ENCODE measurements around the gene CHMP4A.
A peak's percentile ranks its signal among the peaks of the same experiment; 100 is the strongest.

The CHMP4A gene

DNA sequence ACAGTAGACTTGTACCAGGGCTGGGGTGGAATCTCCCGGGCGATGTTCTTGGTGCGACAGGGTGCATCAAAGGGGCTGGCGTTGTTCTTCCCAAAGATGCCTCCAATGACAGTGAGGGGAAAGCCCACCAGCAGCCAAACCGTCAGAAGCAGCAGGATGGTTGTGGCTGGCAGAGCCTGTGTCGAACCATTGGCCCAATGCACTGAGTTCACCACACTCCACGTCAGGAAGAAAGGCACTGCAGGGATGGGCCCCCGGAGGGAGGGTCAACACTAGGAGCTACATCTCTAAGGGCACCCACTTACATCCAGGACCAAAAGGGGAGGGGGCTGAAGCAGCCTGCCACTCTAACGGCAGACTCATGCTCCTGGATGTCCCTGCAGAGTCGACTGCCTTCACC lies 22.9 kb downstream of the CHMP4A start:
- no peak for DNase-seq (ENCODE audit: low read depth)
- TF ChIP-seq, protein P1, sequence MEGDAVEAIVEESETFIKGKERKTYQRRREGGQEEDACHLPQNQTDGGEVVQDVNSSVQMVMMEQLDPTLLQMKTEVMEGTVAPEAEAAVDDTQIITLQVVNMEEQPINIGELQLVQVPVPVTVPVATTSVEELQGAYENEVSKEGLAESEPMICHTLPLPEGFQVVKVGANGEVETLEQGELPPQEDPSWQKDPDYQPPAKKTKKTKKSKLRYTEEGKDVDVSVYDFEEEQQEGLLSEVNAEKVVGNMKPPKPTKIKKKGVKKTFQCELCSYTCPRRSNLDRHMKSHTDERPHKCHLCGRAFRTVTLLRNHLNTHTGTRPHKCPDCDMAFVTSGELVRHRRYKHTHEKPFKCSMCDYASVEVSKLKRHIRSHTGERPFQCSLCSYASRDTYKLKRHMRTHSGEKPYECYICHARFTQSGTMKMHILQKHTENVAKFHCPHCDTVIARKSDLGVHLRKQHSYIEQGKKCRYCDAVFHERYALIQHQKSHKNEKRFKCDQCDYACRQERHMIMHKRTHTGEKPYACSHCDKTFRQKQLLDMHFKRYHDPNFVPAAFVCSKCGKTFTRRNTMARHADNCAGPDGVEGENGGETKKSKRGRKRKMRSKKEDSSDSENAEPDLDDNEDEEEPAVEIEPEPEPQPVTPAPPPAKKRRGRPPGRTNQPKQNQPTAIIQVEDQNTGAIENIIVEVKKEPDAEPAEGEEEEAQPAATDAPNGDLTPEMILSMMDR (IDR thresholded peaks at IDR 0.05; ENCODE audit: insufficient read depth, low read depth, low read length, missing control alignments): no peak

DNA sequence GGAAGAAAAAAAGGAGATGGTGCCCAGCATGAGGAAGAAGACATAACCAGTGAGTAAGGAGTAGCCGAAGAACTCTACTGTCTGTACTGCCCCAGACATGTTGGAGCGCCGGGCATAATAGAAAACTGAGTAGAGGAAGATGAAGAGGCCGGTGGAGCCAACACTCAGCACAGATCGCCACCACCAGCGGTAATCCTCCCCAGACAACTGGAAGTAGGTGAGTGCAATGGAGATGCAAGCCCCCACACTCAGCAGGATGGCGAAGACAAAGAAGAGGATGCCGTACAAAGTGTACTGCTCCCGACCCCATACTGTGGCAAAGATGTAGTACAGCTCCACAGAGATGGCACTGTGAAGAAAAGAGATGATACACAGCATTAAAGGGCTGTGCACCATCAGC lies 23.8 kb downstream of the CHMP4A start:
- TF ChIP-seq, protein P1 (IDR thresholded peaks at IDR 0.05; ENCODE audit: insufficient read depth, low read depth, low read length, missing control alignments): no peak
- H3K4me3 ChIP-seq (ENCODE audit: low read depth, low read length): no peak overlapping the region
- no peak for DNase-seq (ENCODE audit: low read depth)

More for the DNA sequence above, 22.9 kb downstream of the CHMP4A start:
- no peak overlapping the region for H3K4me3 ChIP-seq (ENCODE audit: low read depth, low read length)

DNA sequence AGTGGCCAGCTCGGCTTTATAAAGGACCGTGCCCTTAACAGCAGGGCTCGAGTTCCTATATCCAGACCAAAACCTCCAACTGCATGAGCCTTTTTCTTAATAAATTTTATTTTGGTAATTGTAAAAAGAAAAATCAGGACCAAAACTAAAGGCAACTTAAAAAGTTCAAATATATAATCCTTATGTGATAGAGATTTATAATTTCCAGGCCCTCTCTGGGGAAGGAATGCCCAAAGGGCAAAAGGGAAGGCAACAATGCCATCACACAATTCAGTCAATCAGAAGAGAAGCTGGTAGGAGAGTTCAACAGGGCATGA lies 24.3 kb downstream of the CHMP4A start:
- TF ChIP-seq, protein P1 (IDR thresholded peaks at IDR 0.05; ENCODE audit: insufficient read depth, low read depth, low read length, missing control alignments): no peak
- H3K4me3 ChIP-seq (ENCODE audit: low read depth, low read length): peak overlapping the region; percentile 64
- DNase-seq (ENCODE audit: low read depth): no peak

DNA sequence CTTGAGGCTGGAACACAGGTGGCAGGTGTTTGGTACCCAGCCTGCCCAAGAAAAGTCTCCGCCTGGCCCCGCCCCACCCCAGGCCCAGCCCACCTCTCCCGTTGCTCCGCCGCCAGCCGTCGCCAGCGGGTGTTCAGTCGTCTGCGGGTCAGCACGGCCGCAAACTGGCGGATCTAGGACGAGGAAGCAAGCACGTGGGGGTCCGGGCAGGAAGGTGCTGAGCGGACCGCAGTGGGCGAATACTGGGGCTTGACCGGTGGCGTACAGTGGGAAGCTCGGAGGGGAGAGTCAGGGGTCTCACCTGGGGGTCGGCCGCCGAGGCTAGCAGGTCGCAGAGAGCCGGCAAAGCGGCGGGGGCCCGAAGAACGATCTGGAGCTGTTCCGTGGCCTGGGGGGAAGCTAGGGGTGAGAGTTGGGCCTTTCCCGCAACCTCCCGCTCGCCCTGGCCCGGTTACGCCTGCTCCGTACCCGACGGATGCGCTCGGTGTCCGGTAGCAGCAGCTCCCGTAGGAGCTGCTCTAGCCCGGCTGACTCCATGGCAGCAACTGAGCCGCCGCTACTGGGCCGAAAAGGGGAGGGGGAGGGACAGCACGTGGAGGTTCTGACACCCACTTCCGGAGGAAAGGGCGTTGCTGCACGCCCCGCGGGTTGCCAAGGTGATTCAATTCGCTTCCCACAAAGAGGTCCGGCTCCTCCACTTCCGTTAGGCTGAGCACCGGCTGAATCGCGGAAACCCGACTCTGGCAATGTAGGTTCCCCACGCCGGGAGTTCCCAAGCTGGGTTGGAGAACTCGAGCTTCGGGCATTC lies 24.8 kb downstream of the CHMP4A start, which contains the start of gene IPO4:
Gene IPO4 (minus strand): TSS at position 566 of the 808 bp plus-strand sequence. CDS start 29 bp downstream, at position 537.
- peak; percentile 99 for DNase-seq (ENCODE audit: low read depth)

DNA sequence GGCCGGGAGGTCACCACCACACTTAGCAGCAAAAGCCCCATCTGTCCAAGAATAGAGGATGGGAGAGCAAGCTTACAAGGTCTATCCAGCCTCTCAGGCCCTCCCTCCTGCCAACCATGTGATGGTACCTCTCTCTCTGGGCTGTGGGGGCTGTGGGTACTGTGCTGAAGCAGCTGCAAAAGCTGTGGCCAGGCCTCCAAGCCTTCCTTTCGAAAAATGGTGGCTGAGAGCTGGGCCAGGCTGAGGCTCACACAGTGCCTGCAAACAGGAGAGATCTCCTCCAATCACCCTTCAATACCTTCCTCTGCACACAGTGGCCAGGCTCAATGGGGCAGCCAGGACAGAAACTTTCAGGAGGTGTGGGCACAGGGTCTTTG lies 25.8 kb downstream of the CHMP4A start:
- TF ChIP-seq, protein P1 (IDR thresholded peaks at IDR 0.05; ENCODE audit: insufficient read depth, low read depth, low read length, missing control alignments): no peak
- DNase-seq (ENCODE audit: low read depth): no peak
- peak overlapping the region; percentile 64 for H3K4me3 ChIP-seq (ENCODE audit: low read depth, low read length)

More for the DNA sequence above, 24.8 kb downstream of the CHMP4A start, which contains the start of gene IPO4:
- peak within 1 kb of the TSS; percentile 64 for H3K4me3 ChIP-seq (ENCODE audit: low read depth, low read length)
- TF ChIP-seq, protein P1 (IDR thresholded peaks at IDR 0.05; ENCODE audit: insufficient read depth, low read depth, low read length, missing control alignments): no peak

DNA sequence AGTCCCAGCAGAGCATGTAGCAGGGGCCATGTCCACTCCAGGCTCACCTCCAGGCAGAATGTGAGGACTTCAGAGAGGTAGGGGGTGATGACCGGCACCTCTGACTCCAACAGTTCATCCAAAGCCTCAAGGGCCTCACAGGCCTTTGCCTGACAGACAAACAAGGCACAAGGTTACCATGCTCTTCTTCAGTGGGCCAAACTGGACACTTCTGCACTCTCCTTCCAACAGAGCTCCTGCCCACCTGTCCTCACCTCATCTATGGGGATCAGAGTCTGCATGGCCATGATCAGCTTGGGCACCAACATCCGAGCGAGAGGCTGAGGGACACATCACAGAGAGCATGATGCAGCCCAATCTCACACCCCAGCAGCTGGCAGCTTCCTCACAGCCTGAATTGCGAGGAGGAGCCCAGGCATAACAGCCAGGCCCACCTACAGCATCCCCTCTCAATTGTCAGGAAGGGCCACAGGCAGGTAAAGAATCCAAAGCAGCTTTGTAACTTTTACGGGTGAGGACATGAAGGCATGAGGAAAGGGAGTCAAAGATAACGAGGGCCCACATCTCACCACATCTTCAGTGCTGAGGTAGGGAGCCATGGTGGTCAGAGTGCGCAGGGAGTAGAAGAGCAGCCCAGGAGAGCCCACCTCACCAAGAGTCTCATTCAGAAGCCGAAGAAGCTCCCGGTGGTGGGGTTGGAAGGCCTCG lies 26.3 kb downstream of the CHMP4A start:
- H3K4me3 ChIP-seq (ENCODE audit: low read depth, low read length): no peak overlapping the region
- DNase-seq (ENCODE audit: low read depth): no peak
- TF ChIP-seq, protein P1 (IDR thresholded peaks at IDR 0.05; ENCODE audit: insufficient read depth, low read depth, low read length, missing control alignments): no peak
